IMR-90 (cell line): ENCODE data around the gene REXO1. TPM values are rescaled to one million over a fixed set of nuclear protein-coding genes. Genes with fewer than 3 reads are reported as not detected.

ENCODE experiments used
- ATAC-seq: fragments of 200-7000 bp; cut with Tn5 transposase; 2 replicates; pipeline ENCODE4 v1.9.1; 2020; ENCODE audit warnings: low read depth, mild to moderate bottlenecking, moderate library complexity
- BruUV-seq: library from RNA; stranded (reverse); fragments of 400-500 nt; replicated peaks from 2 replicates; lab custom pipeline; 2021; lab: Mats Ljungman, UMichigan
- CTCF ChIA-PET: fragments of 300-600 bp; formaldehyde crosslinking; extraction: SDS; loops from one replicate; lab custom pipeline; 2021; ENCODE audit warnings: antibody characterized with exemption; lab: Yijun Ruan, JAX
- POLR2A ChIA-PET: fragments of 300-600 bp; sonication (Branson Sonifier 250); formaldehyde crosslinking; loops from one replicate; lab custom pipeline; 2022; ENCODE audit warnings: antibody characterized with exemption; ENCODE audit not compliant: unreplicated experiment; lab: Charles Lee
- DNase-seq: peaks from one replicate; pipeline ENCODE4 v3.0.0; 2013
- H2AFZ ChIP-seq: replicated peaks from 2 replicates; pipeline ENCODE3; 2013; ENCODE audit warnings: low read length, mild to moderate bottlenecking; ENCODE audit not compliant: poor library complexity
- H2AK5ac ChIP-seq: 2 replicates; pipeline ENCODE4 v1.6.1; 2013; ENCODE audit warnings: low read depth, low read length, inconsistent platforms
- H2AK9ac ChIP-seq: replicated peaks from 2 replicates; pipeline ENCODE3; 2013; ENCODE audit warnings: mild to moderate bottlenecking, low read depth, low read length, moderate library complexity; ENCODE audit not compliant: poor library complexity
- H2BK120ac ChIP-seq: 2 replicates; pipeline ENCODE4 v1.6.1; 2013; ENCODE audit warnings: low read depth, low read length, inconsistent platforms
- H2BK15ac ChIP-seq: 3 replicates; pipeline ENCODE4 v1.6.1; 2013; ENCODE audit warnings: low read depth, low read length, inconsistent platforms
- H2BK20ac ChIP-seq: 2 replicates; pipeline ENCODE4 v1.6.1; 2013; ENCODE audit warnings: low read depth, mild to moderate bottlenecking, inconsistent platforms, low read length, moderate library complexity
- H2BK5ac ChIP-seq: 2 replicates; pipeline ENCODE4 v1.6.1; 2013; ENCODE audit warnings: mild to moderate bottlenecking, low read depth, low read length, inconsistent platforms; ENCODE audit not compliant: poor library complexity, severe bottlenecking
- H3K14ac ChIP-seq: replicated peaks from 2 replicates; pipeline ENCODE4 v1.6.1; 2013; ENCODE audit warnings: low read depth, low read length, inconsistent platforms
- H3K18ac ChIP-seq: 2 replicates; pipeline ENCODE4 v1.6.1; 2013; ENCODE audit warnings: low read depth, low read length, control low read depth
- H3K23ac ChIP-seq: 2 replicates; pipeline ENCODE4 v1.6.1; 2013; ENCODE audit warnings: low read depth, low read length, inconsistent platforms
- H3K27ac ChIP-seq: 2 replicates; pipeline ENCODE4 v1.5.1; 2013; ENCODE audit warnings: mild to moderate bottlenecking, control low read depth, low read length; ENCODE audit not compliant: insufficient read depth
- H3K27me3 ChIP-seq: 2 replicates; pipeline ENCODE4 v1.6.1; 2013; ENCODE audit warnings: low read length; ENCODE audit not compliant: control insufficient read depth, insufficient read depth
- H3K36me3 ChIP-seq: 2 replicates; pipeline ENCODE4 v1.6.1; 2013; ENCODE audit warnings: low read length, mixed read lengths; ENCODE audit not compliant: control insufficient read depth, insufficient read depth
- H3K4ac ChIP-seq: 2 replicates; pipeline ENCODE4 v1.6.1; 2013; ENCODE audit warnings: low read depth, low read length, inconsistent platforms
- H3K4me1 ChIP-seq: 2 replicates; pipeline ENCODE4 v1.6.1; 2013; ENCODE audit warnings: low read length, mixed read lengths; ENCODE audit not compliant: control insufficient read depth, insufficient read depth
- H3K4me2 ChIP-seq: 2 replicates; pipeline ENCODE4 v1.6.1; 2013; ENCODE audit warnings: low read depth, mild to moderate bottlenecking, control low read depth, low read length, moderate library complexity
- H3K4me3 ChIP-seq: 2 replicates; pipeline ENCODE4 v1.5.1; 2013; ENCODE audit warnings: low read depth, mild to moderate bottlenecking, control low read depth, low read length, moderate library complexity; ENCODE audit not compliant: insufficient read depth
- H3K56ac ChIP-seq: 2 replicates; pipeline ENCODE4 v1.6.1; 2013; ENCODE audit warnings: low read length, inconsistent platforms; ENCODE audit not compliant: insufficient read depth; ENCODE audit errors: extremely low read depth
- H3K79me1 ChIP-seq, 2 experiments: 2 replicates each; pipeline ENCODE4 v1.6.1; 2013; ENCODE audit warnings: low read length in 2 of 2, inconsistent platforms in 1 of 2, low read depth in 1 of 2
- H3K9ac ChIP-seq: 2 replicates; pipeline ENCODE4 v1.6.1; 2013; ENCODE audit warnings: low read depth, low read length, control low read depth
- H3K9me1 ChIP-seq: 2 replicates; pipeline ENCODE4 v1.6.1; 2013; ENCODE audit warnings: low read length, inconsistent platforms; ENCODE audit not compliant: insufficient read depth
- H3K9me3 ChIP-seq: 2 replicates; pipeline ENCODE4 v1.6.1; 2013; ENCODE audit warnings: low read length; ENCODE audit not compliant: control insufficient read depth, insufficient read depth
- H4K20me1 ChIP-seq: 2 replicates; pipeline ENCODE4 v1.6.1; 2013; ENCODE audit warnings: low read length, inconsistent platforms; ENCODE audit not compliant: insufficient read depth
- H4K5ac ChIP-seq: 2 replicates; pipeline ENCODE4 v1.6.1; 2013; ENCODE audit warnings: mild to moderate bottlenecking, low read depth, low read length, control low read depth
- H4K8ac ChIP-seq, 2 experiments: 2 replicates each; pipeline ENCODE4 v1.6.1; 2013; ENCODE audit warnings: low read depth in 2 of 2, low read length in 2 of 2, control low read depth in 1 of 2, inconsistent platforms in 1 of 2
- H4K91ac ChIP-seq: 2 replicates; pipeline ENCODE4 v1.6.1; 2013; ENCODE audit warnings: low read depth, low read length, inconsistent platforms; ENCODE audit not compliant: insufficient read depth
- BHLHE40 ChIP-seq: fragments of 150-350 bp; IDR thresholded peaks from 2 replicates; pipeline ENCODE4 v1.6.1; 2016; ENCODE audit warnings: mild to moderate bottlenecking, low read depth, low read length
- CEBPB ChIP-seq: IDR thresholded peaks from 2 replicates; pipeline ENCODE4 v1.6.1; 2012; ENCODE audit warnings: low read depth, low read length, improper control_type of control experiment
- CHD1 ChIP-seq: IDR thresholded peaks from 2 replicates; pipeline ENCODE4 v1.6.1; 2012; ENCODE audit warnings: low read depth, low read length, improper control_type of control experiment
- FOS ChIP-seq: fragments of 150-350 bp; IDR thresholded peaks from 2 replicates; pipeline ENCODE4 v1.6.1; 2016; ENCODE audit warnings: low read depth, low read length
- MAFK ChIP-seq: IDR thresholded peaks from 2 replicates; pipeline ENCODE4 v1.6.1; 2012; ENCODE audit warnings: low read depth, low read length, improper control_type of control experiment
- MAZ ChIP-seq: IDR thresholded peaks from 2 replicates; pipeline ENCODE4 v1.6.1; 2012; ENCODE audit warnings: low read depth, mild to moderate bottlenecking, low read length, improper control_type of control experiment, moderate library complexity, borderline replicate concordance
- MXI1 ChIP-seq: IDR thresholded peaks from 2 replicates; pipeline ENCODE4 v1.6.1; 2012; ENCODE audit warnings: low read depth, mild to moderate bottlenecking, low read length, moderate library complexity, borderline replicate concordance
- NFE2L2 ChIP-seq: fragments of 150-350 bp; IDR thresholded peaks from 2 replicates; pipeline ENCODE4 v1.6.1; 2016; ENCODE audit warnings: low read depth, mild to moderate bottlenecking, low read length
- POLR2A ChIP-seq: IDR thresholded peaks from 2 replicates; pipeline ENCODE4 v1.6.1; 2012; ENCODE audit warnings: mild to moderate bottlenecking, low read depth, low read length
- RAD21 ChIP-seq: IDR thresholded peaks from 2 replicates; pipeline ENCODE4 v1.6.1; 2012; ENCODE audit warnings: low read length, improper control_type of control experiment
- RCOR1 ChIP-seq: IDR thresholded peaks from 2 replicates; pipeline ENCODE4 v1.6.1; 2012; ENCODE audit warnings: mild to moderate bottlenecking, low read length, improper control_type of control experiment; ENCODE audit not compliant: insufficient replicate concordance
- RFX5 ChIP-seq: IDR thresholded peaks from 2 replicates; pipeline ENCODE4 v1.8.0; 2012; ENCODE audit warnings: low read depth, mild to moderate bottlenecking, low read length, moderate library complexity
- SMC3 ChIP-seq: fragments of 150-350 bp; IDR thresholded peaks from 2 replicates; pipeline ENCODE4 v1.6.1; 2016; ENCODE audit warnings: low read depth, mild to moderate bottlenecking, antibody characterized with exemption, low read length, moderate library complexity
- WGBS, 2 experiments: methylation state at CpG; one replicate each; pipeline versions ENCODE4 v1.1.5 to v1.1.7; 2013; ENCODE audit warnings: missing lambda C conversion rate in 2 of 2; ENCODE audit not compliant: insufficient read length in 1 of 2; ENCODE audit errors: extremely low coverage in 2 of 2; 5-methylcytosine and 5-hydroxymethylcytosine counted together
- dilution Hi-C: fragments of 300-500 bp; cut with HindIII; formaldehyde crosslinking; loops from one replicate; pipeline ENCODE4 v1.14.3; 2018; ENCODE audit warnings: low sequenced_read_pairs; ENCODE audit not compliant: unreplicated experiment
- in situ Hi-C: fragments of 300-500 bp; cut with MboI; formaldehyde crosslinking; loops from 3 replicates; pipeline ENCODE4 v1.14.3; 2019; ENCODE audit warnings: low sequenced_read_pairs, inconsistent platforms, mixed read lengths
- intact Hi-C: fragments of 100-400 bp; cut with micrococcal nuclease; formaldehyde crosslinking; loops from 2 replicates; pipeline ENCODE4 v1.10.0; 2022
- polyA plus RNA-seq, 3 experiments: library from polyadenylated mRNA; depleted of rRNA; stranded (reverse); fragments of >200 nt; gene quantifications; 2 replicates each; pipeline ENCODE4 v1.2.3, GENCODE V29; 2012; ENCODE audit warnings: low replicate concordance in 1 of 3
- total RNA-seq: library from RNA; depleted of rRNA; stranded (reverse); fragments of >200 nt; gene quantifications from 2 replicates; pipeline ENCODE4 v1.2.3, GENCODE V29; 2012
- TF ChIP-seq, protein P1 (sequence below): fragments of 150-350 bp; IDR thresholded peaks from 2 replicates; pipeline ENCODE4 v1.6.1; 2017; ENCODE audit warnings: mild to moderate bottlenecking, antibody characterized with exemption, low read length, low read depth
- TF ChIP-seq, protein P2 (sequence below): conservative IDR thresholded peaks from 2 replicates; pipeline ENCODE4 v1.5.1; 2012; ENCODE audit warnings: mild to moderate bottlenecking, low read depth, low read length, improper control_type of control experiment
- TF ChIP-seq, protein P3 (sequence below): fragments of 150-350 bp; IDR thresholded peaks from 2 replicates; pipeline ENCODE4 v1.6.1; 2016; ENCODE audit warnings: low read depth, mild to moderate bottlenecking, low read length, moderate library complexity, borderline replicate concordance

The REXO1 gene
- total and polyA plus RNA-seq, 2 of the 4 experiments (the other 2 are of a cell fraction) = 1.4 to 63.7 TPM

DNA sequence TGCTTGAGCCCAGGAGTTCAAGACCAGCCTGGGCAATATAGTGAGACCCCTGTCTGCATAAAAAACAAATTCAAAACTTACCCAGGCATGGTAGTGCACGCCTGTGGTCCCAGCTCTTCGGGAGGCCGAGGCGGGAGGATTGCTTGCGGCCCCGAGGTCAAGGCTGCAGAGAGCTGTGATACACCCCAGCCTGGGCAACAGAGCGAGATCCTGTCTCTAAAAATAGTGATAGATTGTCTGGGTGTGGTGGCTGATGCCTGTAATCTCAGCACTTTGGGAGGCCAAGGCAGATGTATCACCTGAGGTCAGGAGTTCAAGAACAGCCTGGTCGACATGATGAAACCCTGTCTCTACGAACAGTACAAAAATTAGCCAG, 19.1 kb upstream of the REXO1 start:
- dilution Hi-C loops (no loop called here), in situ Hi-C loops (no loop called here), intact Hi-C loops (no loop called here)
- Histone ChIP-seq H3K56ac (no peak overlapping the region), H4K8ac (no peak overlapping the region), H3K9me1 (no peaks in the 10 kb centered on the region), H4K91ac (no peak overlapping the region), H2BK120ac (no peak overlapping the region), H3K23ac (no peak overlapping the region), H3K4me1 (peaks cover 3% of the 10 kb centered on the region; the same call in 1 of the 2 replicates), H3K27ac (no peak overlapping the region), H2BK15ac (no peak overlapping the region), H3K4ac (no peak overlapping the region), H3K79me1 (peaks cover 12 to 29% of the 10 kb centered on the region in 2 experiments), H3K4me2 (no peak overlapping the region), H4K5ac (no peak overlapping the region), H2BK20ac (no peak overlapping the region), H3K9ac (no peak overlapping the region), H3K4me3 (no peak overlapping the region), H2AK9ac (no peak overlapping the region), H3K36me3 (peaks cover 12% of the 10 kb centered on the region), H3K9me3 (no peaks in the 10 kb centered on the region), H4K20me1 (peaks cover 12% of the 10 kb centered on the region), H2BK5ac (no peak overlapping the region), H3K27me3 (no peaks in the 10 kb centered on the region), H3K14ac (no peak overlapping the region), H3K18ac (no peak overlapping the region), H2AFZ (no peak overlapping the region), H2AK5ac (no peak overlapping the region)
- WGBS, 2 experiments = 67% methylated on average over 1 of the region's 9 CpGs; no CpG with 5 or more reads in 1 of the 2 experiments
- no peak for ATAC-seq
- ChIA-PET CTCF (no interaction called here), POLR2A (no interaction called here)
- DNase-seq = no peak
- no TSS peak for BruUV-seq
- TF ChIP-seq SMC3 (no peak), MAFK (no peak), RAD21 (no peak), CHD1 (no peak), NFE2L2 (no peak), CEBPB (no peak), MXI1 (no peak), RCOR1 (no peak), MAZ (no peak), FOS (no peak), BHLHE40 (no peak), POLR2A (no peak), RFX5 (no peak)
- TF ChIP-seq, protein P1, sequence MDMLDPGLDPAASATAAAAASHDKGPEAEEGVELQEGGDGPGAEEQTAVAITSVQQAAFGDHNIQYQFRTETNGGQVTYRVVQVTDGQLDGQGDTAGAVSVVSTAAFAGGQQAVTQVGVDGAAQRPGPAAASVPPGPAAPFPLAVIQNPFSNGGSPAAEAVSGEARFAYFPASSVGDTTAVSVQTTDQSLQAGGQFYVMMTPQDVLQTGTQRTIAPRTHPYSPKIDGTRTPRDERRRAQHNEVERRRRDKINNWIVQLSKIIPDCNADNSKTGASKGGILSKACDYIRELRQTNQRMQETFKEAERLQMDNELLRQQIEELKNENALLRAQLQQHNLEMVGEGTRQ = no peak
- TF ChIP-seq, protein P2, sequence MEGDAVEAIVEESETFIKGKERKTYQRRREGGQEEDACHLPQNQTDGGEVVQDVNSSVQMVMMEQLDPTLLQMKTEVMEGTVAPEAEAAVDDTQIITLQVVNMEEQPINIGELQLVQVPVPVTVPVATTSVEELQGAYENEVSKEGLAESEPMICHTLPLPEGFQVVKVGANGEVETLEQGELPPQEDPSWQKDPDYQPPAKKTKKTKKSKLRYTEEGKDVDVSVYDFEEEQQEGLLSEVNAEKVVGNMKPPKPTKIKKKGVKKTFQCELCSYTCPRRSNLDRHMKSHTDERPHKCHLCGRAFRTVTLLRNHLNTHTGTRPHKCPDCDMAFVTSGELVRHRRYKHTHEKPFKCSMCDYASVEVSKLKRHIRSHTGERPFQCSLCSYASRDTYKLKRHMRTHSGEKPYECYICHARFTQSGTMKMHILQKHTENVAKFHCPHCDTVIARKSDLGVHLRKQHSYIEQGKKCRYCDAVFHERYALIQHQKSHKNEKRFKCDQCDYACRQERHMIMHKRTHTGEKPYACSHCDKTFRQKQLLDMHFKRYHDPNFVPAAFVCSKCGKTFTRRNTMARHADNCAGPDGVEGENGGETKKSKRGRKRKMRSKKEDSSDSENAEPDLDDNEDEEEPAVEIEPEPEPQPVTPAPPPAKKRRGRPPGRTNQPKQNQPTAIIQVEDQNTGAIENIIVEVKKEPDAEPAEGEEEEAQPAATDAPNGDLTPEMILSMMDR = no peak
- TF ChIP-seq, protein P3, sequence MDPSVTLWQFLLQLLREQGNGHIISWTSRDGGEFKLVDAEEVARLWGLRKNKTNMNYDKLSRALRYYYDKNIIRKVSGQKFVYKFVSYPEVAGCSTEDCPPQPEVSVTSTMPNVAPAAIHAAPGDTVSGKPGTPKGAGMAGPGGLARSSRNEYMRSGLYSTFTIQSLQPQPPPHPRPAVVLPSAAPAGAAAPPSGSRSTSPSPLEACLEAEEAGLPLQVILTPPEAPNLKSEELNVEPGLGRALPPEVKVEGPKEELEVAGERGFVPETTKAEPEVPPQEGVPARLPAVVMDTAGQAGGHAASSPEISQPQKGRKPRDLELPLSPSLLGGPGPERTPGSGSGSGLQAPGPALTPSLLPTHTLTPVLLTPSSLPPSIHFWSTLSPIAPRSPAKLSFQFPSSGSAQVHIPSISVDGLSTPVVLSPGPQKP = no peak
